Measurements from ENCODE around the gene JMJD1C. TPM values are rescaled to one million over a fixed set of nuclear protein-coding genes. Genes with fewer than 3 reads are reported as not detected.

JMJD1C gene
- total RNA-seq, 4 donors from 2014 or later = 92.0 to 153 (median 124) TPM

- Histone ChIP-seq H3K9me3 (no peaks in the 10 kb centered on the region), H3K27me3 (no peaks in the 10 kb centered on the region), H3K4me3 (peak overlapping the region; percentile 51 to 70 (median 60)), H3K4me1 (peaks cover 0 to 47% (median 8%) of the 10 kb centered on the region in 4 donors), H3K27ac (peak overlapping the region; percentile 77 to 95 (median 86)), H3K36me3 (no peaks in the 10 kb centered on the region)
- TF ChIP-seq POLR2A (IDR thresholded peaks at IDR 0.05) (no peak), CTCF (IDR thresholded peaks at IDR 0.05) (no peak)
- no peak for DNase-seq
These were observed 201.1 kb downstream of the JMJD1C start for GRCh38 chr10:63264617-63265221.

DNA sequence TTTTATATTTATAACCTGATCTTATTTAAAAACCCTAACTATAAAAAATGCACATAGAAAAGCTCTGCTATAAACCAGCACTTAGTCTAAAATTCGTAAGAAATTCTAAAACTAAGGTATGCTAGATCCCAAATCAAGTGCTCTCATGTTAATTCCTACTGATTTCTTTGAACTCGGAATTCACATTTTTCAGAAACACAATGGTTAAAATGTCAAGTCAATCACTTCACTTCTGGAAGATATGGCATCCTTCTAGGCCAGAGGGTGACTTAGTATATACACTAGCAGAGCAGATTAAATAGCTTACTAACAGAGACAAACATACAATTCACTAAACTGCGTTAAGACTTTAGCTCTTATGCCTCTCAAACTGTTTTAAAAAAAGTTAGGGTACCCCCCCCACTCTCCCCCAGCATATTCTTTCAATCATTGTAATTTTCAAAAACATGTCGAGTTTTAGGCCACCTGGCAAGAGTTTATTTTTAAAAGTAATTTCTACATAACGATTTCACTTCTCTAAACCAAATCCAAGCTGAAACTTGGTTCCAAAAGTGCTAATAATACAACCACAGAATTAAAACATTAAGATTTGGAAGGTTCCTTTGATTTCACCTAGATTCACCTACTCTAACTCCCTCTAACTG lies 203.2 kb downstream of the JMJD1C start:
- Histone ChIP-seq H3K27ac (peak overlapping the region in 2 of 4 donors; percentile 6 to 62), H3K27me3 (no peaks in the 10 kb centered on the region), H3K9me3 (no peaks in the 10 kb centered on the region), H3K4me3 (no peak overlapping the region), H3K36me3 (no peaks in the 10 kb centered on the region), H3K4me1 (peaks cover 4 to 66% (median 18%) of the 10 kb centered on the region in 4 donors)
- no peak for DNase-seq
- TF ChIP-seq CTCF (IDR thresholded peaks at IDR 0.05) = no peak
- TF ChIP-seq POLR2A (IDR thresholded peaks at IDR 0.05) = no peak

GRCh38 chr10:63261496-63261895 lies 204.3 kb downstream of the JMJD1C start:
- DNase-seq = no peak
- H3K36me3 ChIP-seq = no peaks in the 10 kb centered on the region
- no peaks in the 10 kb centered on the region for H3K27me3 ChIP-seq
- H3K4me1 ChIP-seq = peaks cover 4 to 71% (median 21%) of the 10 kb centered on the region in 4 donors
- H3K9me3 ChIP-seq = no peaks in the 10 kb centered on the region
- TF ChIP-seq POLR2A (IDR thresholded peaks at IDR 0.05) (no peak), CTCF (IDR thresholded peaks at IDR 0.05) (no peak)
- H3K4me3 ChIP-seq = no peak overlapping the region
- peak overlapping the region in 3 of 4 donors; percentile 6 to 62 (median 18) for H3K27ac ChIP-seq

DNA sequence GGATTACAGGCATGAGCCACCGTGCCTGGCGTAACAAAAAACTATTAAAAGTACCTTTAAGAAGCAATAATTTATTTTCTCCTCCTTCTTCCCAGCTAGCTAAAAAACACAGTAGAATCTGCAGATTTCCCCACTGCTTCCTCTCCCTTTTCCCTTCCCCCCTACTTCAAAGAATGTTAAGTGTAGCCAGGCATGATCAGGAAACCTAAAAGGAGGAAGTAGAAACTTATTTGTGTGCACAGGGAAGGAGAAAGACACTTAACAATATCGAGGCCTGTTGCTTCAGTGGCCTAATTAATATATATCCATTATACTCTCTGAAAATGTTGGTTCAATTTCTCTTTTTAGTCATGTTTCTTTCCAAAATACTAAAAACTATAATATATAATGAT lies 204.9 kb downstream of the JMJD1C start:
- Histone ChIP-seq H3K4me1 (peaks cover 4 to 71% (median 24%) of the 10 kb centered on the region in 4 donors), H3K27me3 (no peaks in the 10 kb centered on the region), H3K27ac (peak overlapping the region in 3 of 4 donors; percentile 6 to 62 (median 18)), H3K4me3 (peak overlapping the region in 1 of 4 donors; percentile 7), H3K36me3 (no peaks in the 10 kb centered on the region), H3K9me3 (no peaks in the 10 kb centered on the region)
- TF ChIP-seq POLR2A (IDR thresholded peaks at IDR 0.05) = no peak
- TF ChIP-seq CTCF (IDR thresholded peaks at IDR 0.05) = no peak
- no peak for DNase-seq

GRCh38 chr10:63260103-63260859 lies 205.5 kb downstream of the JMJD1C start:
- peak in 1 of 3 donors; percentile 51 for DNase-seq
- no peaks in the 10 kb centered on the region for H3K36me3 ChIP-seq
- no peak for TF ChIP-seq CTCF (IDR thresholded peaks at IDR 0.05)
- no peak for TF ChIP-seq POLR2A (IDR thresholded peaks at IDR 0.05)
- peak overlapping the region in 3 of 4 donors; percentile 22 to 62 (median 41) for H3K27ac ChIP-seq
- no peaks in the 10 kb centered on the region for H3K27me3 ChIP-seq
- H3K4me1 ChIP-seq = peaks cover 4 to 71% (median 27%) of the 10 kb centered on the region in 4 donors
- H3K9me3 ChIP-seq = no peaks in the 10 kb centered on the region
- peak overlapping the region in 1 of 4 donors; percentile 7 for H3K4me3 ChIP-seq
